Karpas-422 (cell line): ENCODE data around the gene KCTD3. TPM values are rescaled to one million over a fixed set of nuclear protein-coding genes. Genes with fewer than 3 reads are reported as not detected.

ENCODE experiments used
- DNase-seq: peaks from one replicate; pipeline ENCODE4 v3.0.0-alpha.2; 2015
- H2AFZ ChIP-seq: fragments of 200-600 bp; sonication (generic); 2 replicates; pipeline ENCODE4 v1.6.1; 2014; ENCODE audit warnings: antibody characterized with exemption, low read length, mixed read lengths
- H3K27ac ChIP-seq: fragments of 200-600 bp; sonication (generic); 2 replicates; pipeline ENCODE4 v1.5.1; 2014; ENCODE audit warnings: mild to moderate bottlenecking, low read length, moderate library complexity
- H3K27me3 ChIP-seq: fragments of 200-600 bp; sonication (generic); 2 replicates; pipeline ENCODE4 v1.6.1; 2014; ENCODE audit warnings: low read length, mixed read lengths
- H3K36me3 ChIP-seq: fragments of 200-600 bp; sonication (generic); 2 replicates; pipeline ENCODE4 v1.6.1; 2014; ENCODE audit warnings: low read length, mixed read lengths; ENCODE audit not compliant: insufficient read depth
- H3K4me1 ChIP-seq: fragments of 200-600 bp; sonication (generic); 2 replicates; pipeline ENCODE4 v1.6.1; 2014; ENCODE audit warnings: mild to moderate bottlenecking, low read length, mixed read lengths
- H3K4me2 ChIP-seq: fragments of 200-600 bp; sonication (generic); 2 replicates; pipeline ENCODE4 v1.6.1; 2014; ENCODE audit warnings: low read length, low read depth, mild to moderate bottlenecking; ENCODE audit not compliant: poor library complexity, severe bottlenecking
- H3K4me3 ChIP-seq: fragments of 200-600 bp; sonication (generic); 2 replicates; pipeline ENCODE4 v1.5.1; 2014; ENCODE audit warnings: mild to moderate bottlenecking, antibody characterized with exemption, low read length, mixed read lengths
- H3K79me2 ChIP-seq: fragments of 200-600 bp; sonication (generic); 2 replicates; pipeline ENCODE4 v1.6.1; 2014; ENCODE audit warnings: mild to moderate bottlenecking, low read length, mixed read lengths
- H3K9ac ChIP-seq: fragments of 200-600 bp; sonication (generic); 2 replicates; pipeline ENCODE4 v1.6.0; 2014; ENCODE audit warnings: low read length
- H3K9me2 ChIP-seq: fragments of 200-600 bp; sonication (generic), shearing (Covaris generic); replicated peaks from 2 replicates; pipeline ENCODE4 v1.6.0; 2014; ENCODE audit warnings: mild to moderate bottlenecking, low read length, moderate library complexity; ENCODE audit not compliant: insufficient read depth
- H3K9me3 ChIP-seq: fragments of 300-700, 200-600 bp; sonication (generic); 2 replicates; pipeline ENCODE4 v1.6.1; 2014; ENCODE audit warnings: low read length, mixed read lengths
- H4K20me1 ChIP-seq: fragments of 200-600 bp; sonication (generic); 2 replicates; pipeline ENCODE4 v1.6.1; 2014; ENCODE audit warnings: mild to moderate bottlenecking, antibody characterized with exemption, low read length, low read depth; ENCODE audit not compliant: insufficient read depth
- total RNA-seq: library from RNA; depleted of rRNA; stranded (reverse); fragments of >200 nt; shearing (Covaris generic); gene quantifications from 2 replicates; pipeline ENCODE4 v1.2.3, GENCODE V29; 2014; ENCODE audit warnings: low replicate concordance

Gene KCTD3
- total RNA-seq, 1 experiment from 2014 or later = not detected

DNA sequence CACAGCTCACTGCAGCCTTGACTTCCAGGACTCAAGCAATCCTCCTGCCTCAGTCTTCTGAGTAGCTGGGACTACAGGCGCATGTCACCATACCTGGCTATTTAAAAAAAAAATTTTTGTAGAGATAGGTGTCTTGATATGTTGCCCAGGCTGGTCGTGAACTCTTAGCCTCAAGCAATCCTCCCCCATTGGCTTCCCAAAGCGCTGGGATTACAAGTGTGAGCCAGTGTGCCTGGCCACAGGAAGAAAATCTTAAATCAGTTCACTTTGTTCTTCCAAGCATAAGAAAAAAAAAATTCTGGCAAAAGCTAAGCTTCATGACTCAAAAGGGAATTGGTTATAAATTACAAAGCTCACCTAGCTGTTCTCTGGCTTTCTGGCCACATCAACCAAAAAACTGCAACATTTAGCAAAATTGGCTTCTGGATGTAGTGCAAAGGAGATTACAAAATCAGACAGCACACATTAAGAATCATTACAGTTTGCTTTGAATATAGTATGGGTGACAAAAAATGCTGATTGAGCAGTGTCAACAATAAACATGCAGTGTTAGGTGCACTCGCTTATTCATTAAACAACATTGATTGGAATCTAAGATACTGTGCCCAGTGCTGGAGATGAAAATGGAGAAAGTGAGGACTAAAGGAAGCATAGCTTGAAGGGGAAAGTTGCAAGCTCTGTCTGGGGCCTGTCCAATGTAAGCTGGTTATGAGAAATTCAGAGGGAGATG, 76.7 kb downstream of the KCTD3 start:
- H2AFZ ChIP-seq = no peak overlapping the region
- no peaks in the 10 kb centered on the region for H4K20me1 ChIP-seq
- H3K27me3 ChIP-seq = no peaks in the 10 kb centered on the region
- H3K27ac ChIP-seq = no peak overlapping the region
- H3K36me3 ChIP-seq = no peaks in the 10 kb centered on the region
- DNase-seq = no peak
- no peak overlapping the region for H3K4me3 ChIP-seq
- H3K9ac ChIP-seq = no peak overlapping the region
- no peaks in the 10 kb centered on the region for H3K4me1 ChIP-seq
- no peaks in the 10 kb centered on the region for H3K79me2 ChIP-seq
- no peaks in the 10 kb centered on the region for H3K9me2 ChIP-seq
- H3K4me2 ChIP-seq = no peak overlapping the region
- H3K9me3 ChIP-seq = no peaks in the 10 kb centered on the region

DNA sequence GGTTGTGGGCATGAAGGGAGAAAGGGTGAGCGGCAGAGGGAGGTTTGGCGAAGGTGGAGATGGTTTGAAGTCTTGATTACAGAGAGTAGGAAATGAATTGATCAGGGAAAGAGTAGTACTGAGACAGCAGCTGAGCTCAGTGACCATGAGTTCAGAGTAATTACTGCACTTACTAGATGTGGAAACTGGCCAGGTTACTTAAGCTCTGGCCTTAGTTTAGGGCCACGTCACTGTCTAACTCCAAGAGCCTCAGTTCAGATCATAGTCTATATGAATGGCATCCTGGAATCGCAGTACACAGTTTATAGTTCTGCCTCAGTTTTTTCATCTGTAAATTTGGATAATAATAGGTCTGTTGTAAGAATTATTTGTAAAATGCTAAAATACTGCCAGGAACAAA, 78.1 kb downstream of the KCTD3 start:
- DNase-seq = no peak
- Histone ChIP-seq H3K9ac (no peak overlapping the region), H3K4me2 (no peak overlapping the region), H3K27me3 (no peaks in the 10 kb centered on the region), H3K79me2 (no peaks in the 10 kb centered on the region), H3K4me1 (no peaks in the 10 kb centered on the region), H3K9me2 (no peaks in the 10 kb centered on the region), H3K9me3 (no peaks in the 10 kb centered on the region), H4K20me1 (no peaks in the 10 kb centered on the region), H3K36me3 (no peaks in the 10 kb centered on the region), H3K4me3 (no peak overlapping the region), H2AFZ (no peak overlapping the region), H3K27ac (no peak overlapping the region)

DNA sequence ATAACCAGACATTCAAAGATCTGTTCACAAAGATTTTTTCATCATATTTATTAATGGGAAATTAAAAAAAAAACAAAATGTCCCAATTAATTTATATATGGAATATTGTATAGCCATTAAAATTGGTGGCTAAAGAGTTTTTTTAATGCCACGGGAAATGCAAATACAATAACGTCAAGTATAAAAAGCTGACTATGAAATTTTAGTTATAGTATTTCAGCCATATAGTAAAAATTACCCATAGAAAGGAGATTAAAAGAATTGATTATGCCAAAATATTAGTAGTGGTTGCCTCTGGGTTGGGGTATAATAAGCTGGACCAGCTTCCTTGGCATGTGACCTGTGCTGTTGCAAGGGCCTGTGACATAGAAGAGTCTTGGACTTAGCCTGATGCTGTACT, 78.8 kb downstream of the KCTD3 start:
- Histone ChIP-seq H3K79me2 (no peaks in the 10 kb centered on the region), H3K9ac (no peak overlapping the region), H3K9me3 (no peaks in the 10 kb centered on the region), H3K36me3 (no peaks in the 10 kb centered on the region), H3K4me3 (no peak overlapping the region), H3K4me2 (no peak overlapping the region), H3K27ac (no peak overlapping the region), H3K9me2 (no peaks in the 10 kb centered on the region), H3K4me1 (no peaks in the 10 kb centered on the region), H2AFZ (no peak overlapping the region), H3K27me3 (no peaks in the 10 kb centered on the region), H4K20me1 (no peaks in the 10 kb centered on the region)
- no peak for DNase-seq

DNA sequence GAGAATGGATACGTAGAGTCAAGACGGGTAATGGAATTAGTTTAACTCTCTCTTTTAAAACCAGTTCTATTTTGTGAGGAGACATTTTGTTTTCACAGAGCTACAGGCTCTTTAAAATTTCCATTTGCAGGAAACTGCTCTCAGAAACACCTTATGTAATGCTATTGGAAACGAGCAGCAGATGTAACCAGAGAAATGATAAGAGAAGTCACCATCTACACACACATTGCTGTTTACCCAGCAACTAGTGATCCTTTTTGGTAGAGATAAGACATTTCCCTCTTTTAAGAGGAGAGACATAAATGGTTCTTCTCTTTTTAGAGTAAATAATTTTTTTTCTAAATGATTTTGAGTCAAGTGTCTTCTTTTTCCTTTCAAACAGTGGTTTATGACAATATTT, 80.6 kb downstream of the KCTD3 start:
- Histone ChIP-seq H3K9me2 (no peaks in the 10 kb centered on the region), H3K27me3 (no peaks in the 10 kb centered on the region), H2AFZ (no peak overlapping the region), H3K79me2 (no peaks in the 10 kb centered on the region), H3K9ac (no peak overlapping the region), H3K36me3 (no peaks in the 10 kb centered on the region), H3K4me2 (no peak overlapping the region), H3K4me1 (no peaks in the 10 kb centered on the region), H3K4me3 (no peak overlapping the region), H3K9me3 (no peaks in the 10 kb centered on the region), H3K27ac (no peak overlapping the region), H4K20me1 (no peaks in the 10 kb centered on the region)
- no peak for DNase-seq

DNA sequence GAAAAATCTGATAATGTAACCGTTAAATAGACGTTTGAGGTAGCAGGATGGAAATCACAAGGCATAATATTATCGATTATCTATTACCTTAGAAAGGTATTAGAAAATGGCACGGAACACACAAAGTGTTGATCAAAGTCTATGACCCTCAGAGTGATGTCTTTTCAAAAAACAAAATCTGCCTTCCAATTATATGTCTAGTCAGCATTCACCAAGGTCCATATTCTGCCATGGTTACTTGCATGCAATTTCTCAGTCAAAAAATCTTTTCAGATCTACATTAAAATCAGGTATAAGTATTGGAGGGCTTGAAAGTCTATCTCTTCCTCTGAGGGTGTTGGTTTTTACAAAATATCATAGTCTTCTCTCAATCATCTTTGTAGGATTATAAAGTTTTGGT, 81.9 kb downstream of the KCTD3 start:
- H3K9me2 ChIP-seq = no peaks in the 10 kb centered on the region
- no peak overlapping the region for H3K4me3 ChIP-seq
- DNase-seq = no peak
- no peaks in the 10 kb centered on the region for H4K20me1 ChIP-seq
- H3K79me2 ChIP-seq = no peaks in the 10 kb centered on the region
- no peak overlapping the region for H3K9ac ChIP-seq
- H3K27me3 ChIP-seq = no peaks in the 10 kb centered on the region
- H3K27ac ChIP-seq = no peak overlapping the region
- no peak overlapping the region for H2AFZ ChIP-seq
- H3K4me2 ChIP-seq = no peak overlapping the region
- H3K36me3 ChIP-seq = no peaks in the 10 kb centered on the region
- no peaks in the 10 kb centered on the region for H3K4me1 ChIP-seq
- no peaks in the 10 kb centered on the region for H3K9me3 ChIP-seq

DNA sequence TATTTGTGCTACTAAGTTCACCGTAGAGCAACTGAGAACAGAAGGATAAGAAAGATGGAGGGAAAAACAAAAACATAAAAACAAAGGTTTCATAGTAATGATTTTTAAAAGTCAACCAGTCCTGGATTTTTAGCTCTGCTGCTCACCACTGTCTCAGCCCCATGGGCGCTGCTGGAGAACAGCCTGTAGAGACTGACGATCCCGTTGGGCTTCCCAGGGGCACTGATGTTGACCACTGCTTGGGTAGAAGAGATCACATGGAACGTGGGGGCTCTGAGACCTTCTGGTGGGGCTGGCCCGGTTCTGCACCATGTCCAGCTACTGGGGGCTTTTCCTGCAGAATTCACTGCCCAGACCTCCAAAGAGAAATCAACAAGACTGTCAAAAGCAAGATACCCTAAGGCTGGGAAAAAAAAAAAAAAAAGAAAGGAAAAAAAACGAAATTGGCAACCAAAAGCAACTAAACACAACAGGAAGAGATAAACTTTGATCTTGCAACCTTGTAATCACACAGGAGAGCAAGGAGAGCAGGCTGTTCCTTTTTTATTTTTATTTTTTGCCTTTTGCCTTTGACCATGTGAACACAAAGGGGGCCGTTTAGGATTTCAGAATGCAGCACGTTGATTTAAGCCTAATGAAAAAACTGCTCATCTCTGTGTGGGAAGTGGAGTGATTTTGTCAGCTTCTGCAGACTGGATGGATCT, 83.5 kb downstream of the KCTD3 start:
- H3K79me2 ChIP-seq = no peaks in the 10 kb centered on the region
- H3K27me3 ChIP-seq = no peaks in the 10 kb centered on the region
- DNase-seq = no peak
- H3K9me2 ChIP-seq = no peaks in the 10 kb centered on the region
- no peaks in the 10 kb centered on the region for H3K36me3 ChIP-seq
- H2AFZ ChIP-seq = no peak overlapping the region
- no peak overlapping the region for H3K4me2 ChIP-seq
- no peaks in the 10 kb centered on the region for H3K9me3 ChIP-seq
- no peaks in the 10 kb centered on the region for H4K20me1 ChIP-seq
- no peak overlapping the region for H3K9ac ChIP-seq
- no peak overlapping the region for H3K4me3 ChIP-seq
- H3K27ac ChIP-seq = no peak overlapping the region
- no peaks in the 10 kb centered on the region for H3K4me1 ChIP-seq

DNA sequence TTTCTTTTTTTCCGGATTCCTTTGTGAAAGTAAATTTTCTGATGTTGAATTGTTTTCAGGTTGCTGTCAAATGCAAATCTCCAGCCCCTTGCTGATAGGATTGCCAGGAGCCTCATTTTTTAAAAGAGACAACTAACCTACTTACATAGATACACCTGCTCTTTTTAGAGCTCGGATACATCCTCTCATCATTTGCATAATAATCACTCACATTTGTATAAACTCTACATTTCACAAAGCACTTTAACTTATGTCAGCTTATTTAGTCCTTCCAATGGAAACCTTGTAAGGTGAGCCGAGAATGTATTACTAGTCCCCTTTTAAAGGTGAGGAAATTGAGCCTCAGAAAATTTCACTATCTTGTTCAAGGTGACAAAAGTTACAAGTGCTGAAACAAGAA, 84.8 kb downstream of the KCTD3 start:
- Histone ChIP-seq H3K9me3 (no peaks in the 10 kb centered on the region), H3K4me1 (no peaks in the 10 kb centered on the region), H3K27me3 (no peaks in the 10 kb centered on the region), H3K27ac (no peak overlapping the region), H3K9me2 (no peaks in the 10 kb centered on the region), H3K4me2 (no peak overlapping the region), H3K4me3 (no peak overlapping the region), H3K9ac (no peak overlapping the region), H4K20me1 (no peaks in the 10 kb centered on the region), H2AFZ (no peak overlapping the region), H3K36me3 (no peaks in the 10 kb centered on the region), H3K79me2 (no peaks in the 10 kb centered on the region)
- DNase-seq = no peak

DNA sequence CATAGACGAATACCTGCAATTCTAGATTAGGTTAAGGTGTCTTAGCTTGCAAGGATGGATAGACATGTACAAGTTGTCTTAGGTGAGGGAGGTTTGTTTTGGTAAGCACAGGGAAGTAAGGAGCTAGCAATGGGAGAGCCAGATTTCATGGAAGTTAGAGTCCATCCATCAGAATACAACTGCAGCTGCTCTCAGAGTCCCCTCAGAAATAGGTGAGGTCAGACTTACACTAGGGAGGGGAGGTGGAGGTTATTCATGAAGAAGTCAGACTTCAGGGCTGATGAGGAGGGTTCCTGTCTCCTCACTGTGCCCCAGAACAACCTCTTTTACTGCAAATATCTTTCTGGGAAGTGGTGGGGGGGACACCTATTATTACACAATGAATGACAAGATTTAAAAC, 85.3 kb downstream of the KCTD3 start:
- Histone ChIP-seq H4K20me1 (no peaks in the 10 kb centered on the region), H3K9ac (no peak overlapping the region), H3K36me3 (no peaks in the 10 kb centered on the region), H3K27ac (no peak overlapping the region), H3K4me3 (no peak overlapping the region), H2AFZ (no peak overlapping the region), H3K9me2 (no peaks in the 10 kb centered on the region), H3K4me1 (no peaks in the 10 kb centered on the region), H3K27me3 (no peaks in the 10 kb centered on the region), H3K79me2 (no peaks in the 10 kb centered on the region), H3K9me3 (no peaks in the 10 kb centered on the region), H3K4me2 (no peak overlapping the region)
- DNase-seq = no peak
